Left colon (tissue), 2 donors: ENCODE data around the gene SHROOM1. TPM values are rescaled to one million over a fixed set of nuclear protein-coding genes. Genes with fewer than 3 reads are reported as not detected.

Source experiments
- ATAC-seq: fragments of 200-7000 bp; cut with Tn5 transposase; one replicate; pipeline ENCODE4 v1.9.1; 2020; ENCODE audit warnings: mild to moderate bottlenecking, moderate library complexity
- DNase-seq, 2 donors: peaks; one replicate each; pipeline ENCODE4 v3.0.0-alpha.2; 2020
- intact Hi-C, 2 donors: fragments of 100-400 bp; cut with DNase I in 1 of 2; cut with micrococcal nuclease in 1 of 2; formaldehyde crosslinking; loops; one replicate each; pipeline versions ENCODE4 v1.11.2 to v1.14.0; 2022; cut with DNase I, micrococcal nuclease
- total RNA-seq, 2 donors: library from RNA; stranded (reverse); fragmentation: NEBNext Ultra II Directional; extraction: Animal tissue kit (Norgen Biotek cat#: 25700); gene quantifications; one replicate each; pipeline ENCODE4 v1.2.1, GENCODE V29; 2021
- donor health status: DM: no; HTN: no; CAD: no.
- donor health status: DM: yes; HTN: yes; CAD: no.

Gene SHROOM1
- total RNA-seq, 2 donors from 2014 or later, result 49.4 to 53.4 TPM

DNA sequence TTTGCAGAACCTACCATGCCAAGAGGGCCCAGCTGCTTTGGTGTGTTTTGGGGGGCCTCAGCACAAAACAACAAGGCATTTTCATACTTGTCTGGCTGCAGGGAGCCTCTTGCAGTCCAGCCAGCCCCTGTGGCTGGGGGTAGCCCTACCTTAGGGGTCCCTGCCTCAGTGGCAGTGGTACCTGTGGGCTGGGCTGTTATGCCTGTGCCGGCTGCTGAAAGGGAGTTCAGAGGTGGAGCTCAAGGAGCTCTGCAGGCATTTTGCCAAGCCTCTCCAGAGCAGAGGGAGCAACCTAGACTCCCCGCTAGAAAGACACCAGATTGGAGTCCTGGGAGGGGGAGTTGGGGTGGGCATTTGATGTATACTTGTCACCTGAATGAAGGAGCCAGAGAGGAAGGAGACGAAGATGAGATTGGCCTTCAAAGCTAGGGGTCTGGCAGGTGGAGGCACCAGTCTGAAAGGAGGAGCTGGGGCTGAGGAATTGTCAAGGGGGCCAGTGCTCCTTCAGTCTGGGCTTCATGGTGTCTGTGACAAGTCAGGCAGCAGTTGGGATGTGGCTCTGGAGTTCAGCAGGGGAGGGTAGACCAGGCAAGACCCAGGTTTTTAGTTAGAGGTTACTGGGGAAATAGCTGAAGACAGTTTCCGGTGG is 1.5 kb downstream of the SHROOM1 start:
- intact Hi-C loops, result loop anchor here (10.0 kb wide), 2 partner anchors 56 to 444 kb away; no protein-coding TSS in a partner anchor
- no peak for ATAC-seq
- DNase-seq, result peak in 1 of 2 donors; percentile 50

- intact Hi-C loops, result loop anchor here (10.0 kb wide), 2 partner anchors 57 to 443 kb away; no protein-coding TSS in a partner anchor
These were observed 2.3 kb downstream of the SHROOM1 start for GRCh38 chr5:132827943-132828673.

GRCh38 chr5:132826424-132827082 is 3.9 kb downstream of the SHROOM1 start:
- ATAC-seq (no peak), DNase-seq (no peak)
- intact Hi-C loops, result loop anchor here (10.0 kb wide), 2 partner anchors 58 to 442 kb away; no protein-coding TSS in a partner anchor

More at GRCh38 chr5:132827943-132828673, 2.3 kb downstream of the SHROOM1 start:
- ATAC-seq, result no peak
- no peak for DNase-seq

GRCh38 chr5:132825834-132826391 is 4.5 kb downstream of the SHROOM1 start:
- DNase-seq, result no peak
- intact Hi-C loops, result loop anchor here (10.0 kb wide), 2 partner anchors 59 to 441 kb away; no protein-coding TSS in a partner anchor
- ATAC-seq, result no peak

DNA sequence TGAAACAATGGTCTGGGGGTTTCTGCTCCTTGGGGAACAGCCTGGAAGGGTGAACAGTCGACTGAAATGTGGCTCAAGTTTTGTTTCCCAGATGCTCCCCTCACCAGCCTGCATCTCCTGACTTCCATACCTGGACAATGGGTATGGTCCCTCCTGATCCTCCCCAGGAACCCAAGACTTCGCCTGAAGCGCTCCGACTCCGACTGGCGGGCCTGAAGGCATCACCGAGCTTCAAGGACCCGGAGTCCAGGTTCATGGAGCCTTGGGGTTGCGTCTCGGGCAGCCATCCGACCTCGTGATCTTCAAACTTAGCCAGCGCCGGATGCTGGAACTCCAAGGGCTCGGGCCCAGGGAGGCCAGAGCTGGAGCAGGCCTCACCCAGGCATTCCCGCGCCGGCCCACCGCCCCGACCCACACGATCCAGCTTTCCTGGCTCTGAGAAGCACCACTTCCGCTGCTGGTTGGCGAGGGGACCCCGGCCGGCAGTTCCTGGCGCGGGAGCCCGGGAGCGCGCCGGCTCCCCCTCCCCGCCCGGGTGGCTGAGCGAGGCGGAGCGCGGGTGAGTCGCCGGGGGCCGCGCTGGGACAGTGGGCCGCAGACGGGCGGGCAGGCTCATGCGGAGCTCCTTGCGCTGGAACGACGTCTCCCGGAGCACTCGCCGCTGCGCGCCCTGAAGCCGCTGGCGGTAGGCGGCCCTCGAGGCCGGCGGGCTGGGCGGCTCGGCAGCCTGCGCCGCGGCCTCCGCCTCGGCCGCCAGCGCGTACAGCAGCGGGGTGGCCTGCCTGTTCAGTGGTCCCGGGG is 5.2 kb downstream of the SHROOM1 start:
- intact Hi-C loops, result loop anchor here (10.0 kb wide), 2 partner anchors 60 to 440 kb away; no protein-coding TSS in a partner anchor
- ATAC-seq (no peak), DNase-seq (no peak)

GRCh38 chr5:132824426-132824825 is 6.0 kb downstream of the SHROOM1 start:
- no peak for DNase-seq
- intact Hi-C loops, result loop anchor here (10.0 kb wide), 2 partner anchors 60 to 440 kb away; no protein-coding TSS in a partner anchor
- ATAC-seq, result no peak

DNA sequence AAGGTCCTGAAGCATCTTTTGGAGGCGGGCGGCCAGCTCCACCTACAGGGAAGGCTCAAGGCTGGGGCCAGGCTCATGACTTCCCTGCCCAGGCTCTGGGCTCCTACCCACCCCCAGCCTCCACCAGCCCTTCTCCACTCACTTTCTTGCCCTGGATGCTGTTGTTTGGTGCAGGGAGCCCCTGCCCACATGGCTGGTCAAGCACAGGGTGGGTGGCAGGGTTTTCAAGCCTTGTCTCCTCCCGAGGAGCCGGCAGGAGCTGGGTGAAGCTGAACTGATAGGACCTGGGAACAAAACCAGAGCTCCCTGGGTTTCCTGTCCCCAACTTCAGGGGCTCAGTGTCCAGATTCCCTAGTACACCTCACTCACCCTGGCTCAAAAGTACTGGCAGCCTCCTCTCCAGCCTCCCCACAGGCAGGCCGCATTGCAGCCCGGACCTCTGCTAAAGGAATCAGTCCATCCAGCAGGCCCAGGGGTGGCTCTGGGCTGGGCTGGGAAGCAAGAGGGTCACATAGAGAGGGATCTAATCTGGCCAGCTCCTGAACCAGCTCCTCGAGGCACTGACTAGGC is 6.9 kb downstream of the SHROOM1 start:
- intact Hi-C loops, result loop anchor here (10.0 kb wide), 2 partner anchors 61 to 439 kb away; no protein-coding TSS in a partner anchor
- ATAC-seq, result peak; percentile 9
- no peak for DNase-seq

DNA sequence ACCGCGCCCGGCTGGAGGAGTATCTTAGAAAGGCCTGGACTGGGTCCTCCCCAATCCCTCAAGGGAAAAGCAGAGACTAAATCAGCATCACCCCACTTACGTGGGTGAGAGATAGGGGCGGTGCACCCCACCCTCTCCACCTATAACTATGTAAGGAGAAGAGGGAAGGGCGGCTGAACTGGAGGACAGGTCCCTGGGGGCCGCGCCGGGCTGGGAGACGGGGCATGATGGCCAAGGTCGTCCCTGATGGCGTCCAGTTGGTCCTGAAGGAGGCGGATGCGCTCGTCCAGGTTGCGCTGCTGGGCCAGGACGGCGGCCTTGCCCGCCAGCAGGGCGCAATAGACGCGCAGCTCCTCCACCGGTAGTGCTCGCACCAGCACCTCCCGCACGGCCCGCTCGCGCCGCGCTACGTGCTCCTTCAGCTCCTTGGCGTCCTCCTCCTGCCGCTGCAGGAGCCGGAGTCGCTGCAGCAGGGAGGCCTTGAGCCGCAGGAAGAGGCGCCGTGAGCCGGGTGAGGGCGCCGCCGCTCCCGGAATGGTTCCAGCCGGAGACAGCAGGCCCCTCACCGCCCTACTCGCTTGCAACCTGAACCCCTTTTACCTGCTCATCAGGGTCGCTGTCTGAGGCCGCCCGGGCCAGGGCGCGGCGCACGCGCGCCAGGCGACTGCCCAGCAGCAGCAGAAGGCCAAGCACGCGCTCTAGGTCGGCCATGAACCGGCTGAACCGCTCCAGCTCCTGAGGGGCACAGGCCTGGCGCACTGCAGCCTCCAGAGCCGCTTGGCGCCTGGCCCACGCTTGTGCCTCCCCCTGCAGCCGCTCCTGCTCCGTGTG is 7.6 kb downstream of the SHROOM1 start:
- intact Hi-C loops, result loop anchor here (10.0 kb wide), 2 partner anchors 62 to 438 kb away; no protein-coding TSS in a partner anchor
- no peak for DNase-seq
- peak; percentile 21 for ATAC-seq

DNA sequence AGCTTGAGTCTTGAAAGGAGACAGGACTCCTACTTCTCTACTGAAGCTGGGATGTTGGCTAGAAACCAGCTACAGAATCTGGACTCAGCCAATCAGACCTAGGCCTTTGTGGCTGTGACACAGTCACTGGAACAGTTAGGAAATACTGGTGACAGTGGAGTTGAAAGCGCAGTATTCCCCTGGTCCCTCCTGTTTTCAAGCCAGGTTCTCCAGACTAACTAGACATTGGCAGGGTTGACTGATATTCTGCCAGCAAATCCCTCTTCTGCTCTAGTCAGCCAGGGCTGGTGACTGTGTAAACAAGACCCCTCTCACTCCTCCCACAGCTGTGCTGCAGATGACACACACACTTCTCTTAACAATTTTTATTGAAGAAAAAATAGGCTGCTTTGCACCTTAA is 8.7 kb downstream of the SHROOM1 start:
- intact Hi-C loops, result loop anchor here (10.0 kb wide), 2 partner anchors 63 to 437 kb away; no protein-coding TSS in a partner anchor
- no peak for DNase-seq
- no peak for ATAC-seq

DNA sequence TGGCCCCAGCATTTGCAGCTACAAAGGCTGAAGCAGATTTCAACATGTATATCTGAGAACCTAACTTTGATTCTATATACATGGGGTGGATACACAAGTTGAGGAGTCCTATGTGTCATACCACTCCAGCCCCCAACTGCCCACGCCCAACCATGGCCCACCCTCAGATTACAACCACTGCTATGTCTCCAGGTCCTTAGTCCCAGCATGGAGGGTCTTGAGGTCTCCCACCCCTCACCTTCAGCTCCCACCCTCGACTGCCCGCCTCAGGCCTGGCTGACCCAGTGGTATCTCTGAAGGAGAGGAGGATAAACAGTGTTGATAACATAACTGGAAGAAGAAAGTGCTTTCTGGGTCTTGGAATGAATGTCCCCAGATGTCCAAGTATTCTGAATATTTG is 9.1 kb downstream of the SHROOM1 start:
- DNase-seq, result no peak
- intact Hi-C loops, result loop anchor here (10.0 kb wide), 2 partner anchors 63 to 437 kb away; no protein-coding TSS in a partner anchor

DNA sequence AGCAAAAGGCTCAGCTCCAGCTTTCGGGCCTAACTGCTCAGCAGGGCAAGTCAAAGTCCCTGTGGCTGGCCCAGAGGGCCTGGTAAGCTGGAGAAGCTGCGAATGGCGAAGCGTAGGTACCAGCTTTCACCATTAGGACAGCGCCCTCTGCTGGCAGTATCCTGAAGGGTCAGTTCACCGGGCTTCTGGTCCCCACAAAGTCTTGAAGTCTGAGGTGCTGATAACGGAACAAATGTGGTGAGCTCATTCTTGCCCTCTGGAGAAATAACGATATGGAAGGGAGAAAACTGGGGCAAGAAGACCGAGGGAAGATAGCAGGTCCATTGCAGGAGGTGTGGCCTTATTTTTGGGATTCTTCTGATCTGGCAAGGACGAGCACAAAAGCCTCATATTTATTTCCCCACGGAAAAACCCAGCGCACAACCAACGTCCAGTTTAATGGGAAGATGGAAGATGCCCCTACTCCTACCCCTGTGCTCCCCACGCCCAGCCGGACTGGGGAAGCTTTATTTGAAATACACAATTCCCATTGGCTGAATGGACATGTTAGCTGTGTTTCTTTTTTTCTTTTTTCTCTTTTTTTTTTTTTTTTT is 10.2 kb downstream of the SHROOM1 start:
- intact Hi-C loops, result loop anchor here (10.0 kb wide), 2 partner anchors 65 to 435 kb away; no protein-coding TSS in a partner anchor
- ATAC-seq (peak; percentile 84), DNase-seq (peak; percentile 89 to 97)

More for the DNA sequence above, 9.1 kb downstream of the SHROOM1 start:
- no peak for ATAC-seq

DNA sequence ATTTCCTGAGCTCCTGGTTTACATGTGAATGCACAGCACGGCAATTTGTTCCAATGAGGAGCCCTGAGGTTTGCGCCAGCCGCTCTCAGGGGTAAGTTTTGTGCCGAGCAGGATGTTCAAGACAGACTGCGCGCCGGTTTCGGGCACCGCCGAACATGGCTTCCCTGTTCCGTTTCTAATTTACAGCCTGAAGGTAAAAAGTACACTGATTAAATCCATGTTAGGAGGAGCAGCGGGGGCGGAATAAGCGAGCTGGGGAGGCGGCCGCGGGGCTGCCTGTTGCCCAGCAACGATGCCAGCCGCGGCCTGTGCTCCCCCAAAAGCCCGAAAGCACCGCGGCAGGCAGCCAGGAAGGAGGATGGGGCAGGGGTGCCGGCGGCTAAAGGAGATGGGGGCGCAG is 11.0 kb downstream of the SHROOM1 start:
- DNase-seq (no peak), ATAC-seq (peak; percentile 10)
- intact Hi-C loops, result no loop called here

DNA sequence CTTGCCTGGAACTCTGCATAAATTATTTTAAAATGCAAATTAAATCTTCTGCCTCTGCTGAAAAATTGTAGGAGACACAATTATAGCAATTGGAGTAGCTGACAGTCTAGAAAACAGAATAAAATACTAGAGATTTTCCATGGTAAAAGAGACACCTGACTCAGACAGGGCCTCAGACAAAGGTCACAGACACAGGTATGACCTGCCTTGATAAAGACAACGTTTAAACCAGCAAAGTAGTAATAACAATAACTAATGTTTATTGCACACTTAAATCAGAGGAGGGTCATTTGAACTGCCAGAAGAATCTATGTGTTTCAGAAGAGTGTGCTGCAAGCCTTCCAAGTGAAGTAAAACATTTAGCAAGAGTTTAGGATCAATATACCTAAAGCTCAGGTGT is 13.4 kb downstream of the SHROOM1 start:
- no peak for DNase-seq
- intact Hi-C loops, result no loop called here

GRCh38 chr5:132816554-132816953 is 13.9 kb downstream of the SHROOM1 start:
- DNase-seq (no peak), ATAC-seq (no peak)
- intact Hi-C loops, result no loop called here

More for the DNA sequence above, 13.4 kb downstream of the SHROOM1 start:
- no peak for ATAC-seq

- no peak for DNase-seq
- intact Hi-C loops, result no loop called here
These were observed 14.4 kb downstream of the SHROOM1 start for GRCh38 chr5:132816083-132816482.

GRCh38 chr5:132815454-132815853 is 15.0 kb downstream of the SHROOM1 start:
- intact Hi-C loops, result no loop called here
- ATAC-seq, result no peak

More at GRCh38 chr5:132816083-132816482, 14.4 kb downstream of the SHROOM1 start:
- ATAC-seq, result no peak

More at GRCh38 chr5:132815454-132815853, 15.0 kb downstream of the SHROOM1 start:
- DNase-seq, result no peak
